OCI-LY7 (cell line): ENCODE results near the gene DCTN1. TPM values are rescaled to one million over a fixed set of nuclear protein-coding genes. Genes with fewer than 3 reads are reported as not detected.

Experiments
- BruUV-seq: library from RNA; stranded (reverse); fragments of 400-500 nt; replicated peaks from 2 replicates; lab custom pipeline; 2021; lab: Mats Ljungman, UMichigan
- CTCF ChIA-PET: fragments of 300-600 bp; sonication (Branson Sonifier 250); formaldehyde crosslinking; loops from one replicate; lab custom pipeline; 2022; ENCODE audit warnings: antibody characterized with exemption; ENCODE audit not compliant: unreplicated experiment; lab: Charles Lee
- POLR2A ChIA-PET: fragments of 300-600 bp; sonication (Branson Sonifier 250); formaldehyde crosslinking; loops from one replicate; lab custom pipeline; 2022; ENCODE audit warnings: antibody characterized with exemption; lab: Charles Lee
- DNase-seq: peaks from one replicate; pipeline ENCODE4 v3.0.0-alpha.2; 2015; ENCODE audit warnings: low spot score
- H2AFZ ChIP-seq: fragments of 200-600 bp; sonication (generic), shearing (Covaris generic); 2 replicates; pipeline ENCODE4 v1.6.1; 2014; ENCODE audit warnings: mild to moderate bottlenecking, antibody characterized with exemption, low read length, moderate library complexity
- H3K27ac ChIP-seq: fragments of 200-600 bp; sonication (generic); 2 replicates; pipeline ENCODE4 v1.5.1; 2014; ENCODE audit warnings: mixed run types, low read depth, mild to moderate bottlenecking, moderate library complexity, low read length, inconsistent platforms; ENCODE audit not compliant: poor library complexity, severe bottlenecking
- H3K36me3 ChIP-seq: fragments of 200-600 bp; sonication (generic); 2 replicates; pipeline ENCODE4 v1.6.1; 2014; ENCODE audit warnings: mild to moderate bottlenecking, antibody characterized with exemption, low read length, moderate library complexity, mixed read lengths; ENCODE audit not compliant: insufficient read depth
- H3K4me1 ChIP-seq: fragments of 200-600 bp; sonication (generic); 2 replicates; pipeline ENCODE4 v1.5.1; 2014; ENCODE audit warnings: mild to moderate bottlenecking, low read length; ENCODE audit not compliant: insufficient read depth, poor library complexity, severe bottlenecking
- H3K4me2 ChIP-seq: fragments of 200-600 bp; sonication (generic); 2 replicates; pipeline ENCODE4 v1.6.1; 2014; ENCODE audit warnings: mild to moderate bottlenecking, low read length
- H3K4me3 ChIP-seq: fragments of 200-600 bp; sonication (generic); 2 replicates; pipeline ENCODE4 v1.5.1; 2014; ENCODE audit warnings: mild to moderate bottlenecking, low read depth, low read length; ENCODE audit not compliant: poor library complexity, severe bottlenecking
- H3K79me2 ChIP-seq: fragments of 200-600 bp; sonication (generic); 2 replicates; pipeline ENCODE4 v1.6.1; 2016; ENCODE audit warnings: low read depth, mild to moderate bottlenecking, low read length, moderate library complexity, mixed read lengths; ENCODE audit not compliant: insufficient read depth
- H3K9me2 ChIP-seq: fragments of 200-600 bp; sonication (generic); 2 replicates; pipeline ENCODE4 v1.6.1; 2016; ENCODE audit warnings: mild to moderate bottlenecking, low read length, mixed read lengths; ENCODE audit not compliant: insufficient read depth
- H3K9me3 ChIP-seq: fragments of 200-600 bp; sonication (generic); 2 replicates; pipeline ENCODE4 v1.6.1; 2014; ENCODE audit warnings: mild to moderate bottlenecking, mixed run types, low read length, mixed read lengths
- H4K20me1 ChIP-seq: fragments of 200-600 bp; sonication (generic); 2 replicates; pipeline ENCODE4 v1.6.1; 2014; ENCODE audit warnings: mild to moderate bottlenecking, antibody characterized with exemption, low read length, moderate library complexity, mixed read lengths; ENCODE audit not compliant: insufficient read depth
- CTCF ChIP-seq: fragments of 200-600 bp; sonication (generic); conservative IDR thresholded peaks from 2 replicates; pipeline ENCODE4 v1.5.1; 2014; ENCODE audit warnings: mild to moderate bottlenecking, antibody characterized with exemption, low read length, moderate library complexity, mixed read lengths
- EZH2phosphoT487 ChIP-seq: fragments of 200-600 bp; sonication (generic); IDR thresholded peaks from 2 replicates; pipeline ENCODE4 v1.6.1; 2018; ENCODE audit warnings: low read depth, borderline replicate concordance, mild to moderate bottlenecking, mixed run types, antibody characterized with exemption, low read length, moderate library complexity, mixed read lengths
- intact Hi-C: fragments of 100-400 bp; cut with micrococcal nuclease; formaldehyde crosslinking; loops from one replicate; pipeline ENCODE4 v1.10.0; 2022; ENCODE audit not compliant: unreplicated experiment
- total RNA-seq, 2 experiments: library from RNA; depleted of rRNA in 1 of 2; stranded (reverse); fragments of >200 nt in 1 of 2; shearing (Covaris generic) in 1 of 2; gene quantifications; 2 replicates each; pipeline ENCODE4 v1.2.3, GENCODE V29; 2014 to 2022

The DCTN1 gene
- total RNA-seq, 2 experiments from 2014 or later, result 45.5 to 100 TPM

GRCh38 chr2:74420006-74420405 is 39.9 kb upstream of the DCTN1 start:
- H3K4me2 ChIP-seq, result peak overlapping the region; percentile 84
- peaks cover 6% of the 10 kb centered on the region; the same call in 1 of the 2 replicates for H3K36me3 ChIP-seq
- POLR2A ChIA-PET, result interaction anchor here (0.6 to 1.3 kb wide), 4 partner anchors 11 to 53 kb away, joined by 3 to 8 read pairs (median 5); no protein-coding TSS in a partner anchor
- intact Hi-C loops, result no loop called here
- H3K4me1 ChIP-seq, result peaks cover 33% of the 10 kb centered on the region
- no peak for DNase-seq
- peak overlapping the region; percentile 82 for H3K4me3 ChIP-seq
- H4K20me1 ChIP-seq, result no peaks in the 10 kb centered on the region
- no peak for TF ChIP-seq EZH2phosphoT487
- no peak for TF ChIP-seq CTCF
- CTCF ChIA-PET, result no interaction called here
- BruUV-seq, result no TSS peak
- H3K27ac ChIP-seq, result peak overlapping the region; percentile 88
- H2AFZ ChIP-seq, result peak overlapping the region; percentile 41; the same call in 1 of the 2 replicates
- peaks cover 4% of the 10 kb centered on the region; the same call in 1 of the 2 replicates for H3K79me2 ChIP-seq
- no peaks in the 10 kb centered on the region for H3K9me3 ChIP-seq
- no peaks in the 10 kb centered on the region for H3K9me2 ChIP-seq

- Histone ChIP-seq H3K4me1 (peaks cover 36% of the 10 kb centered on the region), H3K9me3 (no peaks in the 10 kb centered on the region), H4K20me1 (no peaks in the 10 kb centered on the region), H3K9me2 (no peaks in the 10 kb centered on the region), H2AFZ (peak overlapping the region; percentile 41; the same call in 1 of the 2 replicates), H3K79me2 (peaks cover 4% of the 10 kb centered on the region; the same call in 1 of the 2 replicates), H3K4me3 (peak overlapping the region; percentile 82), H3K27ac (peak overlapping the region; percentile 88), H3K36me3 (no peaks in the 10 kb centered on the region), H3K4me2 (peak overlapping the region; percentile 84)
- intact Hi-C loops, result no loop called here
- TF ChIP-seq EZH2phosphoT487 (no peak), CTCF (no peak)
- POLR2A ChIA-PET, result interaction anchor here (0.7 to 1.4 kb wide), 4 partner anchors 28 to 394 kb away, joined by 3 to 4 read pairs (median 4); partner anchors contain the start of gene WBP1
- CTCF ChIA-PET, result no interaction called here
- BruUV-seq, result no TSS peak
- peak; percentile 28 for DNase-seq
These were observed 39.2 kb upstream of the DCTN1 start for GRCh38 chr2:74419345-74419744.

- intact Hi-C loops, result no loop called here
- Histone ChIP-seq H4K20me1 (no peaks in the 10 kb centered on the region), H3K4me3 (no peak overlapping the region), H3K9me3 (no peaks in the 10 kb centered on the region), H3K27ac (no peak overlapping the region), H3K79me2 (peaks cover 4% of the 10 kb centered on the region; the same call in 1 of the 2 replicates), H3K36me3 (no peaks in the 10 kb centered on the region), H3K4me2 (no peak overlapping the region), H3K9me2 (no peaks in the 10 kb centered on the region), H3K4me1 (peaks cover 46% of the 10 kb centered on the region), H2AFZ (no peak overlapping the region)
- TF ChIP-seq CTCF (no peak), EZH2phosphoT487 (no peak)
- POLR2A ChIA-PET, result interaction anchor here (0.6 to 1.4 kb wide), 3 partner anchors 27 to 338 kb away, joined by 3 to 4 read pairs (median 3); no protein-coding TSS in a partner anchor
- CTCF ChIA-PET, result no interaction called here
- BruUV-seq, result no TSS peak
- no peak for DNase-seq
These were observed 38.2 kb upstream of the DCTN1 start for GRCh38 chr2:74418312-74418711.
